Stimulated activated memory B cell treated with anti-CD40 and anti-IgM and Interleukin-4, amounts not matched to agents 10 μg/mL and 1 μg/mL and 100 μg/mL, for 72 hours (primary cell): ENCODE measurements around the gene ZFHX3.
A peak's percentile ranks its signal among the peaks of the same experiment; 100 is the strongest.

Source experiments
- ATAC-seq: fragments of 150-1000 bp; cut with Tn5 transposase; 2 replicates; pipeline ENCODE4 v1.10.0; 2021
- H3K27ac Mint-ChIP-seq: one replicate; pipeline ENCODE4 v1.8.0; 2022; ENCODE audit warnings: mild to moderate bottlenecking, mixed read lengths
- H3K27me3 Mint-ChIP-seq: one replicate; pipeline ENCODE4 v1.8.0; 2022; ENCODE audit warnings: mixed read lengths
- H3K36me3 Mint-ChIP-seq: one replicate; pipeline ENCODE4 v1.8.0; 2022; ENCODE audit warnings: mixed read lengths
- H3K4me1 Mint-ChIP-seq: one replicate; pipeline ENCODE4 v1.8.0; 2022; ENCODE audit warnings: mixed read lengths
- H3K4me3 Mint-ChIP-seq: one replicate; pipeline ENCODE4 v1.8.0; 2022; ENCODE audit warnings: mild to moderate bottlenecking, moderate library complexity, mixed read lengths
- H3K9me3 Mint-ChIP-seq: one replicate; pipeline ENCODE4 v1.8.0; 2022; ENCODE audit warnings: mixed read lengths

Gene ZFHX3

GRCh38 chr16:73053364-73054124 is 5.6 kb upstream of the ZFHX3 start:
- Mint-ChIP-seq H3K36me3 (peaks cover 6% of the 10 kb centered on the region), H3K27ac (no peak overlapping the region), H3K4me1 (peaks cover 40% of the 10 kb centered on the region), H3K27me3 (peaks cover 21% of the 10 kb centered on the region), H3K4me3 (no peak overlapping the region), H3K9me3 (no peaks in the 10 kb centered on the region)
- no peak for ATAC-seq

GRCh38 chr16:73053038-73053363 is 5.1 kb upstream of the ZFHX3 start:
- peaks cover 6% of the 10 kb centered on the region for H3K36me3 Mint-ChIP-seq
- peaks cover 43% of the 10 kb centered on the region for H3K4me1 Mint-ChIP-seq
- no peak overlapping the region for H3K27ac Mint-ChIP-seq
- H3K4me3 Mint-ChIP-seq: no peak overlapping the region
- no peak for ATAC-seq
- no peaks in the 10 kb centered on the region for H3K9me3 Mint-ChIP-seq
- peaks cover 21% of the 10 kb centered on the region for H3K27me3 Mint-ChIP-seq

- Mint-ChIP-seq H3K36me3 (peaks cover 6% of the 10 kb centered on the region), H3K9me3 (no peaks in the 10 kb centered on the region), H3K27ac (no peak overlapping the region), H3K4me1 (peaks cover 42% of the 10 kb centered on the region), H3K27me3 (peaks cover 20% of the 10 kb centered on the region), H3K4me3 (no peak overlapping the region)
- no peak for ATAC-seq
Measured at GRCh38 chr16:73052576-73052975, 4.6 kb upstream of the ZFHX3 start.

- Mint-ChIP-seq H3K9me3 (no peaks in the 10 kb centered on the region), H3K27ac (no peak overlapping the region), H3K4me3 (no peak overlapping the region), H3K4me1 (peaks cover 42% of the 10 kb centered on the region), H3K27me3 (peaks cover 14% of the 10 kb centered on the region), H3K36me3 (no peaks in the 10 kb centered on the region)
- ATAC-seq: no peak
Measured at GRCh38 chr16:73051961-73052360, 4.0 kb upstream of the ZFHX3 start.

- no peaks in the 10 kb centered on the region for H3K9me3 Mint-ChIP-seq
- ATAC-seq: no peak
- no peaks in the 10 kb centered on the region for H3K36me3 Mint-ChIP-seq
- H3K4me3 Mint-ChIP-seq: no peak overlapping the region
- peaks cover 10% of the 10 kb centered on the region for H3K27me3 Mint-ChIP-seq
- H3K27ac Mint-ChIP-seq: no peak overlapping the region
- H3K4me1 Mint-ChIP-seq: peaks cover 42% of the 10 kb centered on the region
Measured at GRCh38 chr16:73051226-73051625, 3.3 kb upstream of the ZFHX3 start.

- ATAC-seq: no peak
- no peak overlapping the region for H3K4me3 Mint-ChIP-seq
- H3K9me3 Mint-ChIP-seq: no peaks in the 10 kb centered on the region
- H3K4me1 Mint-ChIP-seq: peaks cover 34% of the 10 kb centered on the region
- H3K27me3 Mint-ChIP-seq: peaks cover 2% of the 10 kb centered on the region
- H3K36me3 Mint-ChIP-seq: no peaks in the 10 kb centered on the region
- H3K27ac Mint-ChIP-seq: no peak overlapping the region
Measured at GRCh38 chr16:73050201-73051099, 2.5 kb upstream of the ZFHX3 start.

GRCh38 chr16:73049511-73049910 is 1.6 kb upstream of the ZFHX3 start:
- no peak overlapping the region for H3K4me3 Mint-ChIP-seq
- H3K4me1 Mint-ChIP-seq: peaks cover 26% of the 10 kb centered on the region
- no peaks in the 10 kb centered on the region for H3K27me3 Mint-ChIP-seq
- ATAC-seq: no peak
- H3K9me3 Mint-ChIP-seq: no peaks in the 10 kb centered on the region
- H3K36me3 Mint-ChIP-seq: no peaks in the 10 kb centered on the region
- no peak overlapping the region for H3K27ac Mint-ChIP-seq

- Mint-ChIP-seq H3K4me3 (peak overlapping the region; percentile 67), H3K27me3 (no peaks in the 10 kb centered on the region), H3K4me1 (peaks cover 24% of the 10 kb centered on the region), H3K36me3 (no peaks in the 10 kb centered on the region), H3K9me3 (no peaks in the 10 kb centered on the region), H3K27ac (peak overlapping the region; percentile 29)
- ATAC-seq: no peak
Measured at GRCh38 chr16:73049091-73049490, 1.2 kb upstream of the ZFHX3 start.

GRCh38 chr16:73048292-73049080 is 558 bp upstream of the ZFHX3 start:
- Mint-ChIP-seq H3K27me3 (no peaks in the 10 kb centered on the region), H3K4me3 (peak overlapping the region; percentile 67), H3K4me1 (peaks cover 24% of the 10 kb centered on the region), H3K27ac (peak overlapping the region; percentile 29), H3K9me3 (no peaks in the 10 kb centered on the region), H3K36me3 (no peaks in the 10 kb centered on the region)
- ATAC-seq: peak; percentile 24

- ATAC-seq: no peak
- Mint-ChIP-seq H3K27me3 (no peaks in the 10 kb centered on the region), H3K36me3 (no peaks in the 10 kb centered on the region), H3K27ac (peak overlapping the region; percentile 69), H3K9me3 (no peaks in the 10 kb centered on the region), H3K4me3 (peak overlapping the region; percentile 77), H3K4me1 (peaks cover 35% of the 10 kb centered on the region)
Measured at GRCh38 chr16:73047221-73047535, 750 bp downstream of the ZFHX3 start.

GRCh38 chr16:73046849-73047214 is 1.1 kb downstream of the ZFHX3 start:
- no peaks in the 10 kb centered on the region for H3K9me3 Mint-ChIP-seq
- peak overlapping the region; percentile 77 for H3K4me3 Mint-ChIP-seq
- peak overlapping the region; percentile 69 for H3K27ac Mint-ChIP-seq
- H3K27me3 Mint-ChIP-seq: no peaks in the 10 kb centered on the region
- H3K4me1 Mint-ChIP-seq: peaks cover 35% of the 10 kb centered on the region
- ATAC-seq: no peak
- no peaks in the 10 kb centered on the region for H3K36me3 Mint-ChIP-seq

- Mint-ChIP-seq H3K36me3 (no peaks in the 10 kb centered on the region), H3K4me3 (no peak overlapping the region), H3K4me1 (peaks cover 35% of the 10 kb centered on the region), H3K27ac (no peak overlapping the region), H3K9me3 (no peaks in the 10 kb centered on the region), H3K27me3 (no peaks in the 10 kb centered on the region)
- no peak for ATAC-seq
Measured at GRCh38 chr16:73046202-73046848, 1.6 kb downstream of the ZFHX3 start.

- no peaks in the 10 kb centered on the region for H3K27me3 Mint-ChIP-seq
- H3K9me3 Mint-ChIP-seq: no peaks in the 10 kb centered on the region
- peak overlapping the region; percentile 36 for H3K27ac Mint-ChIP-seq
- no peak overlapping the region for H3K4me3 Mint-ChIP-seq
- peaks cover 31% of the 10 kb centered on the region for H3K4me1 Mint-ChIP-seq
- no peak for ATAC-seq
- H3K36me3 Mint-ChIP-seq: no peaks in the 10 kb centered on the region
Measured at GRCh38 chr16:73043828-73044467, 4.0 kb downstream of the ZFHX3 start.

GRCh38 chr16:73042807-73043206 is 5.1 kb downstream of the ZFHX3 start:
- ATAC-seq: no peak
- Mint-ChIP-seq H3K36me3 (no peaks in the 10 kb centered on the region), H3K4me1 (peaks cover 25% of the 10 kb centered on the region), H3K27ac (peak overlapping the region; percentile 36), H3K27me3 (no peaks in the 10 kb centered on the region), H3K4me3 (no peak overlapping the region), H3K9me3 (no peaks in the 10 kb centered on the region)

- no peak overlapping the region for H3K4me3 Mint-ChIP-seq
- ATAC-seq: no peak
- no peaks in the 10 kb centered on the region for H3K27me3 Mint-ChIP-seq
- no peak overlapping the region for H3K27ac Mint-ChIP-seq
- peaks cover 23% of the 10 kb centered on the region for H3K4me1 Mint-ChIP-seq
- no peaks in the 10 kb centered on the region for H3K36me3 Mint-ChIP-seq
- no peaks in the 10 kb centered on the region for H3K9me3 Mint-ChIP-seq
Measured at GRCh38 chr16:73041676-73042075, 6.3 kb downstream of the ZFHX3 start.
